RWPE2 (cell line): Measurements from ENCODE around the gene PTPRK.

Experiments used
- ATAC-seq: fragments of 200-7000 bp; cut with Tn5 transposase; 3 replicates; pipeline ENCODE4 v1.9.1; 2021; ENCODE audit warnings: low read depth
- DNase-seq: peaks from one replicate; pipeline ENCODE4 v3.0.0-alpha.2; 2020; ENCODE audit warnings: low spot score
- H3K27ac ChIP-seq: fragments of 450-650 bp; 2 replicates; pipeline ENCODE4 v1.5.1; 2017; ENCODE audit warnings: mild to moderate bottlenecking; ENCODE audit not compliant: poor library complexity, severe bottlenecking
- H3K27me3 ChIP-seq: fragments of 250-450 bp; sonication (Bioruptor Pico); 2 replicates; pipeline ENCODE4 v1.5.1; 2021; ENCODE audit warnings: mild to moderate bottlenecking, moderate library complexity; ENCODE audit not compliant: insufficient read depth, poor library complexity, severe bottlenecking
- H3K36me3 ChIP-seq: fragments of 250-450 bp; sonication (Bioruptor Pico); 2 replicates; pipeline ENCODE4 v1.5.1; 2020; ENCODE audit warnings: low read depth, mild to moderate bottlenecking, moderate library complexity
- H3K4me1 ChIP-seq: fragments of 250-450 bp; sonication (Bioruptor Pico); 2 replicates; pipeline ENCODE4 v1.5.1; 2021; ENCODE audit warnings: mild to moderate bottlenecking, moderate library complexity; ENCODE audit not compliant: insufficient read depth, poor library complexity, severe bottlenecking
- H3K4me3 ChIP-seq: fragments of 250-450 bp; sonication (Bioruptor Pico); 2 replicates; pipeline ENCODE4 v1.5.1; 2021; ENCODE audit warnings: mild to moderate bottlenecking, moderate library complexity; ENCODE audit not compliant: severe bottlenecking
- H3K9me3 ChIP-seq: fragments of 250-450 bp; sonication (Bioruptor Pico); 2 replicates; pipeline ENCODE4 v1.5.1; 2021; ENCODE audit warnings: mild to moderate bottlenecking, moderate library complexity; ENCODE audit not compliant: severe bottlenecking
- CTCF ChIP-seq: fragments of 450-650 bp; IDR thresholded peaks from one replicate; pipeline ENCODE4 v1.5.1; 2017; ENCODE audit warnings: mild to moderate bottlenecking, moderate library complexity; ENCODE audit not compliant: poor library complexity, severe bottlenecking

Gene PTPRK

GRCh38 chr6:128230267-128230989, 290.0 kb downstream of the PTPRK start:
- Histone ChIP-seq H3K4me1 (peaks cover 5% of the 10 kb centered on the region), H3K9me3 (no peaks in the 10 kb centered on the region), H3K27ac (no peak overlapping the region), H3K27me3 (no peaks in the 10 kb centered on the region), H3K36me3 (0 out of 2 replicates have a peak, but pooled peaks cover 9% of the 10 kb centered on the region), H3K4me3 (no peak overlapping the region)
- ATAC-seq = no peak
- no peak for TF ChIP-seq CTCF
- no peak for DNase-seq

GRCh38 chr6:128225612-128226011, 294.8 kb downstream of the PTPRK start:
- Histone ChIP-seq H3K9me3 (no peaks in the 10 kb centered on the region), H3K27me3 (no peaks in the 10 kb centered on the region), H3K4me1 (peaks cover 5% of the 10 kb centered on the region), H3K4me3 (no peak overlapping the region), H3K27ac (no peak overlapping the region), H3K36me3 (0 out of 2 replicates have a peak, but pooled peaks cover 5% of the 10 kb centered on the region)
- ATAC-seq (no peak), DNase-seq (no peak)
- TF ChIP-seq CTCF = no peak

GRCh38 chr6:128216917-128217316, 303.5 kb downstream of the PTPRK start:
- peaks cover 13% of the 10 kb centered on the region; the same call in 1 of the 2 replicates for H3K36me3 ChIP-seq
- ATAC-seq = no peak

GRCh38 chr6:128209771-128210170, 310.6 kb downstream of the PTPRK start:
- H3K27me3 ChIP-seq = no peaks in the 10 kb centered on the region
- H3K9me3 ChIP-seq = no peaks in the 10 kb centered on the region
- DNase-seq (peak; percentile 36), ATAC-seq (peak; percentile 78)
- H3K4me1 ChIP-seq = peaks cover 22% of the 10 kb centered on the region
- H3K36me3 ChIP-seq = 0 out of 2 replicates have a peak, but pooled peaks cover 7% of the 10 kb centered on the region
- no peak for TF ChIP-seq CTCF
- peak overlapping the region; percentile 51 for H3K27ac ChIP-seq
- H3K4me3 ChIP-seq = no peak overlapping the region

More at GRCh38 chr6:128216917-128217316, 303.5 kb downstream of the PTPRK start:
- H3K9me3 ChIP-seq = no peaks in the 10 kb centered on the region
- TF ChIP-seq CTCF = no peak
- H3K4me3 ChIP-seq = no peak overlapping the region
- H3K27me3 ChIP-seq = no peaks in the 10 kb centered on the region
- no peak overlapping the region for H3K27ac ChIP-seq
- DNase-seq = no peak
- no peaks in the 10 kb centered on the region for H3K4me1 ChIP-seq

GRCh38 chr6:128208851-128209580, 311.4 kb downstream of the PTPRK start:
- H3K4me1 ChIP-seq = peaks cover 22% of the 10 kb centered on the region
- ATAC-seq (peak; percentile 56; the same call in 2 of the 3 replicates), DNase-seq (no peak)
- no peaks in the 10 kb centered on the region for H3K9me3 ChIP-seq
- peak overlapping the region; percentile 51 for H3K27ac ChIP-seq
- no peaks in the 10 kb centered on the region for H3K27me3 ChIP-seq
- TF ChIP-seq CTCF = no peak
- no peak overlapping the region for H3K4me3 ChIP-seq
- H3K36me3 ChIP-seq = 0 out of 2 replicates have a peak, but pooled peaks cover 7% of the 10 kb centered on the region
